ENCODE measurements around the gene TMED5. TPM values are rescaled to one million over a fixed set of nuclear protein-coding genes. Genes with fewer than 3 reads are reported as not detected.

The TMED5 gene
- polyA plus RNA-seq, 3 donors = 30.0 to 75.8 (median 62.8) TPM

DNA sequence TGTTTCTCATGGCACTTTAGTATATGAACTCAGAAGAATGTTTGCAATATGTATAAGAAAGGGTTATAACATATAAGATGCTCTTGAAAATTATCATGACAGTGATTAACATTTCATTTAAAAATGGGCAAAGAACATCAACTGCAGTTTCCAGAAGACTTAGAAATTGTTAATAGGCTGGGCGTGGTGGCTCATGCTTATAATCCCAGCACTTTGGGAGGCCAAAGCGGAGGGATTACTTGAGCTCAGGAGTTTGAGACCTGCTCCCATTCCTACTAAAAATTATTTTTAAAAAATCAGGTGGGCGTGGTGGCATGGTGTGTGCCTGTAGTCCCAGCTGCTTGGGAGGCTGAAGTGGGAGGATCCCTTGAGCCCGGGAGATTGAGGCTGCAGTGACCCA lies 78.1 kb downstream of the TMED5 start:
- H3K4me1 Mint-ChIP-seq = peaks cover 17% of the 10 kb centered on the region
- H3K27me3 ChIP-seq (ENCODE audit: control insufficient read depth in 2 of 2, insufficient read depth in 2 of 2, low read length in 2 of 2) = no peaks in the 10 kb centered on the region
- H3K36me3 Mint-ChIP-seq = peaks cover 24 to 45% of the 10 kb centered on the region in 2 donors

More for the DNA sequence above, 78.1 kb downstream of the TMED5 start:
- intact Hi-C loops (cut with micrococcal nuclease) = no loop called here
- TF ChIP-seq, protein P1, sequence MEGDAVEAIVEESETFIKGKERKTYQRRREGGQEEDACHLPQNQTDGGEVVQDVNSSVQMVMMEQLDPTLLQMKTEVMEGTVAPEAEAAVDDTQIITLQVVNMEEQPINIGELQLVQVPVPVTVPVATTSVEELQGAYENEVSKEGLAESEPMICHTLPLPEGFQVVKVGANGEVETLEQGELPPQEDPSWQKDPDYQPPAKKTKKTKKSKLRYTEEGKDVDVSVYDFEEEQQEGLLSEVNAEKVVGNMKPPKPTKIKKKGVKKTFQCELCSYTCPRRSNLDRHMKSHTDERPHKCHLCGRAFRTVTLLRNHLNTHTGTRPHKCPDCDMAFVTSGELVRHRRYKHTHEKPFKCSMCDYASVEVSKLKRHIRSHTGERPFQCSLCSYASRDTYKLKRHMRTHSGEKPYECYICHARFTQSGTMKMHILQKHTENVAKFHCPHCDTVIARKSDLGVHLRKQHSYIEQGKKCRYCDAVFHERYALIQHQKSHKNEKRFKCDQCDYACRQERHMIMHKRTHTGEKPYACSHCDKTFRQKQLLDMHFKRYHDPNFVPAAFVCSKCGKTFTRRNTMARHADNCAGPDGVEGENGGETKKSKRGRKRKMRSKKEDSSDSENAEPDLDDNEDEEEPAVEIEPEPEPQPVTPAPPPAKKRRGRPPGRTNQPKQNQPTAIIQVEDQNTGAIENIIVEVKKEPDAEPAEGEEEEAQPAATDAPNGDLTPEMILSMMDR (IDR thresholded peaks at IDR 0.05) = no peak
- no peak for DNase-seq
- H3K27ac Mint-ChIP-seq = peak overlapping the region in 1 of 7 donors; percentile 29
- H3K4me2 ChIP-seq (replicated peaks; ENCODE audit: extremely low read depth, low read length, poor library complexity, severe bottlenecking) = no peak overlapping the region
- peak overlapping the region in 1 of 2 donors; percentile 56 for H3K27ac ChIP-seq (ENCODE audit: low read depth in 1 of 2, low read length in 2 of 2)
- no peak overlapping the region for H3K4me3 ChIP-seq (replicated peaks in 1 of 3; ENCODE audit: low read depth in 2 of 3, low read length in 3 of 3)
- WGBS (ENCODE audit: insufficient coverage) = 90% methylated on average over 2 of the region's 4 CpGs
- no peak overlapping the region for H3K4me3 Mint-ChIP-seq
- peaks cover 0 to 13% (median 6%) of the 10 kb centered on the region in 7 donors for H3K9me3 Mint-ChIP-seq
- H3K9ac ChIP-seq (ENCODE audit: insufficient read depth, low read length, poor library complexity, severe bottlenecking) = no peak overlapping the region
- H3K4me1 ChIP-seq (ENCODE audit: control insufficient read depth in 1 of 2, insufficient read depth in 2 of 2, low read length in 2 of 2) = no peaks in the 10 kb centered on the region
- H2AFZ ChIP-seq (ENCODE audit: insufficient read depth, low read depth, low read length, poor library complexity, severe bottlenecking) = no peak overlapping the region
- H3K79me2 ChIP-seq (ENCODE audit: insufficient read depth, low read length) = peaks cover 99% of the 10 kb centered on the region
- H3K9me3 ChIP-seq (replicated peaks in 1 of 2; ENCODE audit: control insufficient read depth in 1 of 2, insufficient read depth in 1 of 2, low read length in 2 of 2) = peaks cover 0 to 1% of the 10 kb centered on the region in 2 donors
- H3K27me3 Mint-ChIP-seq (ENCODE audit: low read depth in 3 of 3) = no peaks in the 10 kb centered on the region
- H4K20me1 ChIP-seq (ENCODE audit: insufficient read depth, low read length) = peaks cover 69% of the 10 kb centered on the region
- peaks cover 6 to 37% of the 10 kb centered on the region in 2 donors for H3K36me3 ChIP-seq (replicated peaks in 1 of 2; ENCODE audit: control insufficient read depth in 1 of 2, insufficient read depth in 2 of 2, low read length in 2 of 2)

Small RNA genes within 50 kb of the gene (small RNA-seq; reads per million reads assigned to genes)
- not detected for gene AC126124.1 (ENCODE audit: insufficient read length, low read depth)

Other genes with a start within 250 kb of the TMED5 start
- 1 to 10 TPM in 1 of 3 donors, under 1 TPM in 2; 0.45 to 1.4 (median 0.83) TPM for gene DIPK1A, start 219.0 kb downstream of the TMED5 start, polyA plus RNA-seq
- 10 to 100 TPM; 16.0 to 56.3 (median 32.5) TPM for gene MTF2, start 101.1 kb downstream of the TMED5 start, polyA plus RNA-seq
- 1 to 10 TPM; 2.8 to 5.9 (median 4.4) TPM for gene CCDC18, start 311 bp upstream of the TMED5 start, polyA plus RNA-seq
- 10 to 100 TPM; 13.5 to 61.8 (median 61.0) TPM for gene DR1, start 165.5 kb upstream of the TMED5 start, polyA plus RNA-seq